ENCODE measurements around the gene SRD5A3.

The SRD5A3 gene

GRCh38 chr4:55381502-55381901 is 35.5 kb downstream of the SRD5A3 start:
- no peak for TF ChIP-seq CTCF (IDR thresholded peaks at IDR 0.05; ENCODE audit: low read depth, low read length, missing control alignments)
- H3K4me3 ChIP-seq (replicated peaks; ENCODE audit: low read depth, low read length): no peak overlapping the region
- no peak for DNase-seq (ENCODE audit: extremely low read depth, low read depth)

GRCh38 chr4:55382488-55383003 is 36.5 kb downstream of the SRD5A3 start:
- no peak for DNase-seq (ENCODE audit: extremely low read depth, low read depth)
- no peak overlapping the region for H3K4me3 ChIP-seq (replicated peaks; ENCODE audit: low read depth, low read length)
- no peak for TF ChIP-seq CTCF (IDR thresholded peaks at IDR 0.05; ENCODE audit: low read depth, low read length, missing control alignments)

GRCh38 chr4:55385201-55385649 is 39.2 kb downstream of the SRD5A3 start:
- DNase-seq (ENCODE audit: extremely low read depth, low read depth): no peak
- no peak for TF ChIP-seq CTCF (IDR thresholded peaks at IDR 0.05; ENCODE audit: low read depth, low read length, missing control alignments)
- H3K4me3 ChIP-seq (replicated peaks; ENCODE audit: low read depth, low read length): no peak overlapping the region

- no peak for DNase-seq (ENCODE audit: extremely low read depth, low read depth)
- no peak for TF ChIP-seq CTCF (IDR thresholded peaks at IDR 0.05; ENCODE audit: low read depth, low read length, missing control alignments)
- no peak overlapping the region for H3K4me3 ChIP-seq (replicated peaks; ENCODE audit: low read depth, low read length)
Measured at GRCh38 chr4:55386073-55386472, 40.0 kb downstream of the SRD5A3 start.

GRCh38 chr4:55386840-55387239 is 40.8 kb downstream of the SRD5A3 start:
- no peak overlapping the region for H3K4me3 ChIP-seq (replicated peaks; ENCODE audit: low read depth, low read length)
- DNase-seq (ENCODE audit: extremely low read depth, low read depth): no peak
- TF ChIP-seq CTCF (IDR thresholded peaks at IDR 0.05; ENCODE audit: low read depth, low read length, missing control alignments): no peak

GRCh38 chr4:55393461-55394320 is 47.6 kb downstream of the SRD5A3 start:
- no peak for DNase-seq (ENCODE audit: extremely low read depth, low read depth)
- no peak overlapping the region for H3K4me3 ChIP-seq (replicated peaks; ENCODE audit: low read depth, low read length)
- no peak for TF ChIP-seq CTCF (IDR thresholded peaks at IDR 0.05; ENCODE audit: low read depth, low read length, missing control alignments)

All from HFF-Myc (cell line).